Testis (tissue), 2 donors: ENCODE measurements around the gene CFAP43.

ENCODE experiments used
- CTCF ChIP-seq, 3 experiments: fragments of 450-650 bp in 2 of 3; fragments of 200-600 bp in 1 of 3; sonication (generic) in 1 of 3; IDR thresholded peaks; one replicate each; pipeline ENCODE4 v1.5.1; 2016 to 2019; ENCODE audit warnings: antibody characterized with exemption in 3 of 3, mild to moderate bottlenecking in 2 of 3, moderate library complexity in 1 of 3
- POLR2A ChIP-seq: fragments of 450-650 bp; IDR thresholded peaks from one replicate; pipeline ENCODE4 v1.6.1; 2017; ENCODE audit warnings: antibody characterized with exemption, mild to moderate bottlenecking, moderate library complexity

- peak; percentile 40 to 60 (median 48) for TF ChIP-seq CTCF (IDR thresholded peaks at IDR 0.05)
- TF ChIP-seq POLR2A = peak; percentile 59
These were observed 110.5 kb downstream of the CFAP43 start, which contains the start of gene SFR1 for GRCh38 chr10:104121485-104122224.
